OCI-LY7 (cell line): ENCODE data around the gene RNF149.

ENCODE experiments used
- CTCF ChIP-seq: fragments of 200-600 bp; sonication (generic); conservative IDR thresholded peaks from 2 replicates; pipeline ENCODE4 v1.5.1; 2014; ENCODE audit warnings: mild to moderate bottlenecking, antibody characterized with exemption, low read length, moderate library complexity, mixed read lengths
- EZH2phosphoT487 ChIP-seq: fragments of 200-600 bp; sonication (generic); IDR thresholded peaks from 2 replicates; pipeline ENCODE4 v1.6.1; 2018; ENCODE audit warnings: low read depth, borderline replicate concordance, mild to moderate bottlenecking, mixed run types, antibody characterized with exemption, low read length, moderate library complexity, mixed read lengths

DNA sequence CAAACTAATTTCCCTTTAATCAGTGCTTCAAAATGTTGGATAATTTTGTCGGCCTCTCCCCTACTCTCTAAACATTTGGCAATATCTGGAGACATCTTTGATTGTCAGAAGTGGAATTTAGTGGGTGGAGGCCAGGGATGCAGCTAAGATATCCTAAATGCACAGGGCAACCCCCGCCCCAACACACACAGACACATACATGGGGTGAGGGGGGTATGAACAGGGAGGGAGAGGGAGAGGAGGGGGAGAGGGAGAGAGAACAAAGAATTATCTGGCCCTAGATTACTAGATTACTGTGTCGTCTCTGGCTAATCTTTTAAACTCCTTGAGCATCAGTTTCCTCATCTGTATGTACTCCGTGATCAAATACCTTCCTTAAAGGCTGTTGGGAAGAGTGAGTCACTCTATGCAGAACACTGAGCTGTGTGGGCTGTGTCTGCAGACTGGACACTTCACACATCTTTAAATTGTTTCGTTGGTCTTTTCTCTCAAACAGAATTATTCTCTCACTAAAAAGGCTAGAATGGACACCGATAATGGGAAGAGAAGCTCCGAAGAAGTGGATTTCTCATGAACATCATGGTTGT is 2.9 kb downstream of the RNF149 start:
- no peak for TF ChIP-seq CTCF
- no peak for TF ChIP-seq EZH2phosphoT487
